Type B pancreatic cell (in vitro differentiated cells): ENCODE results near the gene MGRN1. TPM values are rescaled to one million over a fixed set of nuclear protein-coding genes. Genes with fewer than 3 reads are reported as not detected.
"Not testable (repeated sequence)": the region's sequence is repeated elsewhere in the genome, so short reads cannot be mapped to it uniquely, and the experiment has no call there.

Experiments
- DNase-seq: peaks from one replicate; pipeline ENCODE4 v3.0.0; 2021; ENCODE audit warnings: mixed read lengths; ENCODE audit not compliant: unreplicated experiment; ENCODE audit errors: extremely low spot score
- H3K27ac Mint-ChIP-seq: 2 replicates; pipeline ENCODE4 v1.8.0; 2021; ENCODE audit warnings: mild to moderate bottlenecking, mixed read lengths
- H3K27me3 Mint-ChIP-seq: 2 replicates; pipeline ENCODE4 v1.8.0; 2021; ENCODE audit warnings: mixed read lengths
- H3K36me3 Mint-ChIP-seq: 2 replicates; pipeline ENCODE4 v1.8.0; 2021; ENCODE audit warnings: mixed read lengths
- H3K4me1 Mint-ChIP-seq: one replicate; pipeline ENCODE4 v1.8.0; 2021; ENCODE audit warnings: mixed read lengths; ENCODE audit not compliant: unreplicated experiment
- H3K4me3 Mint-ChIP-seq: 2 replicates; pipeline ENCODE4 v1.8.0; 2021; ENCODE audit warnings: mild to moderate bottlenecking, mixed read lengths
- H3K9me3 Mint-ChIP-seq: 2 replicates; pipeline ENCODE4 v1.8.0; 2021; ENCODE audit warnings: mixed read lengths
- total RNA-seq: library from RNA; stranded (reverse); gene quantifications from 2 replicates; pipeline ENCODE4 v1.2.1, GENCODE V29; 2021; ENCODE audit warnings: low replicate concordance
- TF ChIP-seq, protein P1 (sequence below): fragments of 200-600 bp; sonication (generic); conservative IDR thresholded peaks from 2 replicates; pipeline ENCODE4 v1.5.0; 2021; ENCODE audit warnings: antibody characterized with exemption, mild to moderate bottlenecking

Gene MGRN1
- total RNA-seq, 1 donor from 2014 or later: 88.6 TPM

DNA sequence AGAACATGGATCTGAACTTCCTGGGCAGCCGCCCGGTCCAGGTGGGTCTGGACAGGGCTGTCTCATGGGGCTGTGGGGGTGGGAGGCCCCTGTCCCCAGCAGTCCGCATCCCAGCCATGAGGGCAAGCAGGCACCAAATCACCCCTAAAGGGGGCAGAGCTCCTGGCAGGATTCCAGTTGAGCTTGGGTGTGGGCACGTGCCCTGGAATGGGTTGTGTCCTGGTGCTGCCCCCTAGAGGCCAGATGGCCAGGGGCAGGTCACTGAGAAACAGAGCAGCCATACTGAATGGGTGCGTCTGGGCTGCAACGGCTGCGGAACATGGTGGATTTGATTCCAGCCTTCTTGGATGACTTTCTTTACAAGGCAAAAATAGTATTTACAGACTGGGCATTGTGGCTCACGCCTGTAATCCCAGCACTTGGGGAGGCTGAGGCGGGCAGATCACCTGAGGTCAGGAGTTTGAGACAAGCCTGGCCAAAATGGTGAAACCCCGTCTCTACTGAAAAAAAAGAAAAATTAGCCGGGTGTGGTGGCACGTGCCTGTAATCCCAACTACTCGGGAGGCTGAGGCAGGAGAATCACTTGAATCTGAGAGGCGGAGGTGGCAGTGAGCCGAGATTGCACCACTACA lies 25.9 kb downstream of the MGRN1 start:
- TF ChIP-seq, protein P1, sequence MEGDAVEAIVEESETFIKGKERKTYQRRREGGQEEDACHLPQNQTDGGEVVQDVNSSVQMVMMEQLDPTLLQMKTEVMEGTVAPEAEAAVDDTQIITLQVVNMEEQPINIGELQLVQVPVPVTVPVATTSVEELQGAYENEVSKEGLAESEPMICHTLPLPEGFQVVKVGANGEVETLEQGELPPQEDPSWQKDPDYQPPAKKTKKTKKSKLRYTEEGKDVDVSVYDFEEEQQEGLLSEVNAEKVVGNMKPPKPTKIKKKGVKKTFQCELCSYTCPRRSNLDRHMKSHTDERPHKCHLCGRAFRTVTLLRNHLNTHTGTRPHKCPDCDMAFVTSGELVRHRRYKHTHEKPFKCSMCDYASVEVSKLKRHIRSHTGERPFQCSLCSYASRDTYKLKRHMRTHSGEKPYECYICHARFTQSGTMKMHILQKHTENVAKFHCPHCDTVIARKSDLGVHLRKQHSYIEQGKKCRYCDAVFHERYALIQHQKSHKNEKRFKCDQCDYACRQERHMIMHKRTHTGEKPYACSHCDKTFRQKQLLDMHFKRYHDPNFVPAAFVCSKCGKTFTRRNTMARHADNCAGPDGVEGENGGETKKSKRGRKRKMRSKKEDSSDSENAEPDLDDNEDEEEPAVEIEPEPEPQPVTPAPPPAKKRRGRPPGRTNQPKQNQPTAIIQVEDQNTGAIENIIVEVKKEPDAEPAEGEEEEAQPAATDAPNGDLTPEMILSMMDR: peak; percentile 81
- not testable (repeated sequence) for H3K27me3 Mint-ChIP-seq, H3K4me3 Mint-ChIP-seq, H3K27ac Mint-ChIP-seq, H3K9me3 Mint-ChIP-seq, H3K4me1 Mint-ChIP-seq, DNase-seq
- peaks cover 13% of the 10 kb centered on the region for H3K36me3 Mint-ChIP-seq

DNA sequence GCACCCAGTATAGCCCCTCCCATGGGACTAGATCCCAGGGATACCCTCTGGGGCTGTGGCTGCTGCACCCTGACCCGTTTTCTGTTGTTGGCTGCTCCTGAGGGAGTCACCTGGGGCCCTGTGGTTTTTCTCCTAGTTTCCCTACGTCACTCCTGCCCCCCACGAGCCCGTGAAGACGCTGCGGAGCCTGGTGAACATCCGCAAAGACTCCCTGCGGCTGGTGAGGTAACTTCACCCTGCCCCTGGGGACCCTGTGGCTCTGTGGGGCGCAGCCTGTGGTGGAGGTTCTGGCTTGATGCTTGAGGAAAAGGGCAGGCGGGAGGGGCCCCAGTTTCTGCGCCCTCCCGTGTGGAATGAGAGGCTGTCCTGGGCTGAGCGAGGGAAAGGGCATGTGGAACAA lies 27.2 kb downstream of the MGRN1 start:
- Mint-ChIP-seq H3K27ac (no peak overlapping the region), H3K4me1 (no peaks in the 10 kb centered on the region), H3K27me3 (no peaks in the 10 kb centered on the region), H3K9me3 (no peaks in the 10 kb centered on the region), H3K4me3 (no peak overlapping the region), H3K36me3 (peaks cover 12% of the 10 kb centered on the region)
- no peak for DNase-seq
- TF ChIP-seq, protein P1: no peak

DNA sequence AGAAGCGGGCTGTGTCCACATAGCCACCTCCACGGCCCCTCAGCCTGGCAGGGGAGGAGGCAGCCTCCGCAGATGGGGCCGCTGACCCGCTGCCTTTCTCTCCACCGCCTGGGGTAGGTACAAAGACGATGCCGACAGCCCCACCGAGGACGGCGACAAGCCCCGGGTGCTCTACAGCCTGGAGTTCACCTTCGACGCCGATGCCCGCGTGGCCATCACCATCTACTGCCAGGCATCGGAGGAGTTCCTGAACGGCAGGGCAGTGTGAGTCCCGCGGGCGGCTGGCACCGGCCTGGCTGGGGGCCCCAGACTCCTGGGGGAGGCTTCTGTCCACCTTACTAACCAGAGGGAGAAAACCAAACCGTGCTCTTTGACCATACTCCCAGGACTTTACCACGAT lies 27.9 kb downstream of the MGRN1 start:
- Mint-ChIP-seq H3K27me3 (no peaks in the 10 kb centered on the region), H3K36me3 (peaks cover 12% of the 10 kb centered on the region), H3K27ac (no peak overlapping the region), H3K9me3 (no peaks in the 10 kb centered on the region), H3K4me3 (no peak overlapping the region), H3K4me1 (no peaks in the 10 kb centered on the region)
- TF ChIP-seq, protein P1: no peak
- no peak for DNase-seq

DNA sequence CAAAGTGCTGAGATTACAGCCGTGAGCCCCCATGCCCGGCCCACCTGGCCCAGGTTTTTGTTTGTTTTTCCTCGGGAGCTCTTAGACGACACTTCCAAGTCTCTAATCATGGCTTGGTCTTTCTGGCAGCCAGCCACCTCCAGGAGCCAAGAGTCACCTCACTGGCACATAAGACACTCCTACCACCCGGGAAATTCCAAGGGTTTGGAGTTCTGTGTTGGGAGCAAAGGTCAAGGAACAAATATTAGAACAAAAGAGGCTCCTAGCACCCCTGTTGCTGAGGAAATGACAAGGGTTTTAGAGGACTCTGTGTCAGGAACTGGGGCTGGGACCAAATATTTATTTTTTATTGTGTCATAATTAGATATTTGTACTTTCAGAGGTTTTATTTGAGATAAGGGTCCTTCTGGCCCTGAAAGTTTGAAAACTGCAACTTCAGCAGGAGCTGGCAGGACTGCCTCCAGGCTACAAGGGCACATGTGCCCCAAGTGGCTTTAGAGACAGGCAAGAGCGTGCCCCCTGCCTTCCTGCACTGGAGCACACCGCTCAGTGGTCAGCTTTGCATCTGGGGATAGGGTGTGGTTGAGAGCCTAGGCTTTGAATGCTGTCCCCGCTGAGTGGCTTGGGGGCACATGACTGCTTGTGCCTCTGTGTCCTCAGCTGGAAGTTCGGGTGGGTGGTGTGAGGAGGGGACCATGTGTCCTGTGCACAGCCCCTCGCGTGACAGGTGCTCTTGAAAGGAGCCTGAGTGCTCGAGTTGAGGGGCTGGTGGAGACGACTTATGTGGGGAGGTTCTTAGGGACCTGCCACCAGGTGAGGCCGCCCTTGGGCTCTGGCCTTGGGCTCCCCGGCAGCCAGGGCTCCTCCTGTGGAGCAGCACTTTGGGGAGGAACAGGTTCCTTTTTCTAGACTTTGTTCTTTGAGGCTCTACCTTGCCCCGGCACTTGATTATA lies 29.7 kb downstream of the MGRN1 start:
- peaks cover 7% of the 10 kb centered on the region for H3K36me3 Mint-ChIP-seq
- TF ChIP-seq, protein P1: no peak
- no peak overlapping the region for H3K4me3 Mint-ChIP-seq

DNA sequence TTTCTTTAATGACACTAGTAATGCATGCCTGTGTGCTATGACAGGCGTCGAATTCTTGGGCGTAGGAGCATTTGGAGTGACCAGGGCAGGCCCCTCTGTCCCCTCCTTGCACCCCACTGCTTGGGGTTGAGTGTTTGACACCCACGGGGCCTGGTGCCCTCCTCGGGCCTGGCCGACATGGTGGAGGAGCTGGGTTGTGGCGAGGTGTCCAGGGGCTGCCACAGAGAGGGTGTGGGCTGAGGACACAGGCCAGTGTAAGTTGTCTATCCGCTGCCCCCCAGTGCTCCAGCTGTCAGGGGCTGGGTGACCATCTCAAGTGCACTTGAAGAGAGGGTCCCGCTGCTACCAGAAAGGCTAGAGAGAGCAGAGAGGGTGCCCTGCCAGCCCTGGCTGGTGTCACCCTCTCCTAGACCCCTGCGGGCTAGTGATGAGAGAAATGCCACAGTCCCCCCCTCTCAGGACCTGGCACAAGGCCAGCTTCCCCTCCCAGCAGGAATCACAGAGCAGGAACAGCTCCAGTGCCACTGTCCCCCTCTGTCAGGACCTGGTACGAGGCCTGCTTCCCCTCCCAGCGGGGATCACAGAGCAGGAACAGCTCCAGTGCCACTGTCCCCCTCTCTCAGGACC lies 30.5 kb downstream of the MGRN1 start:
- no peak for DNase-seq
- Mint-ChIP-seq H3K4me1 (no peaks in the 10 kb centered on the region), H3K36me3 (peaks cover 4% of the 10 kb centered on the region), H3K27me3 (no peaks in the 10 kb centered on the region), H3K9me3 (no peaks in the 10 kb centered on the region), H3K4me3 (no peak overlapping the region), H3K27ac (peak overlapping the region; percentile 80)
- TF ChIP-seq, protein P1: no peak

More for the DNA sequence above, 29.7 kb downstream of the MGRN1 start:
- DNase-seq: no peak
- no peaks in the 10 kb centered on the region for H3K9me3 Mint-ChIP-seq
- peak overlapping the region; percentile 80 for H3K27ac Mint-ChIP-seq
- H3K4me1 Mint-ChIP-seq: no peaks in the 10 kb centered on the region
- H3K27me3 Mint-ChIP-seq: no peaks in the 10 kb centered on the region
